ENCODE data around the gene SLC44A3.
A peak's percentile ranks its signal among the peaks of the same experiment; 100 is the strongest.

Gene SLC44A3

DNA sequence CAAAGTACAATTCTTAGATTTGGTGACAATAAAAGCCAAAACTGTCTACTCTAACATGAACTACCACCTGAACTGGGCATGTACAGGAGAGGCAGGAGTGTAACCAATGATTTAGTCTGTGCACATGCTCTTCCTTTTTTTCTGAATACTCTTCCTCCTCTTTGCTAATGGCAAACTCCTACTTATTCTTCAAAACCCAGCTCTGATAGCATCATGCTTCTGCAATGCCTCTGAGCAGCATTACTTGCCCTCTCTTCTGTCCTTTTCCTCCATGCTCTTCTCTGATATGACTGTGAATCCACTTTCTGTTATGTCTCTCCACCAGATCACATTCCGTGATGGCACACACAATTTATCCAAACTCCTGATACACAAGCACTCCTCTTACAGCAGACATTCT is 75.4 kb downstream of the SLC44A3 start:
- peaks cover 33 to 59% (median 44%) of the 10 kb centered on the region in 5 donors for H3K36me3 ChIP-seq (ENCODE audit: control insufficient read depth in 5 of 5, insufficient read depth in 5 of 5, low read length in 5 of 5)

DNA sequence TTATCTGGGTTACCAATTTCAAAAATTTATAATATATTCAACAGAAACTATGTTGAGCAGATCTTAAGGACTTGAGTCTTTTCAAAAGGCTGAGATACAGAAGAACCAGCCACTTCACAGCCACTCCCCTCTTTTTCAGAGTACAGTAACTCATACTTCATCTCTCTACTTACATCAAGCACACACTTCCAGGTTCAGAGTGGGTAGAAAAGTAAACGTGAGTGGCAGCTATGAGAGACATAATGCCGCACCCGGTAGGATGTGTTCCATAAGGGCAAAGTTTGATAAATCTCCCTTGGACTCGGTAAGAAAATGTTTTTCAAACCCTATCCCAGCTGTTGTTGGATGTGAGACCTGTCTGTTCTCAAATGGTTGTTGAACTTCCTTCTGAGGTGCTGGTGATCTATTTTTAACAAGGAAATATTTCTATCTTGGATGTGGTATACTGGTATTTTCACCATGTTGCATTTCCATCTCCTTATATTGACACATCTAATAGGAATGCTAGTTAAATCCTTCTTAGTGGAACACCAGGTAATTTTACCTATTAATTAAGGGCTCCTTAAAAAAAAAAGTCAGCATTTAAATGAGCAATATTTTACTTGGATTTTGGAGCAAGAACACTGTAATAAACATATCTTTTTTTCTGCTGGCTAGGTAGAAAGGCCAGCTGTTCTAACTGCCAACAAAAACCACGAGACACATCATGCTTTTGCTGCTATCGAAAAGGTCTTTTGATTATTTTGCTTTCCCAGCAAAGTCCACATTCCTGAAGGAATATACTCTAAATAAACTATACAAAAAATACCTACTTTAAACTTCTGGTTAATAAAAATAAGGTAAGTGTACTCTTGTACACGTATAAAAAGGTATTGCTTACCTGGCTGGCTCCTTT is 78.6 kb downstream of the SLC44A3 start:
- Histone ChIP-seq H3K27me3 (ENCODE audit: control insufficient read depth in 5 of 5, insufficient read depth in 4 of 5, low read length in 5 of 5) (no peaks in the 10 kb centered on the region), H3K36me3 (ENCODE audit: control insufficient read depth in 5 of 5, insufficient read depth in 5 of 5, low read length in 5 of 5) (peaks cover 43 to 75% (median 49%) of the 10 kb centered on the region in 5 donors), H3K9ac (ENCODE audit: low read length in 5 of 5) (no peak overlapping the region), H3K4me3 (ENCODE audit: low read depth in 1 of 5, low read length in 5 of 5) (no peak overlapping the region), H3K9me3 (ENCODE audit: control insufficient read depth in 5 of 5, low read length in 5 of 5) (no peaks in the 10 kb centered on the region), H3K27ac (ENCODE audit: low read depth, low read length) (peak overlapping the region; percentile 50), H3K4me1 (ENCODE audit: control insufficient read depth in 5 of 5, insufficient read depth in 5 of 5, low read length in 5 of 5) (peaks cover 0 to 13% (median 0%) of the 10 kb centered on the region in 5 donors)

More for the DNA sequence above, 75.4 kb downstream of the SLC44A3 start:
- peaks cover 0 to 12% (median 0%) of the 10 kb centered on the region in 5 donors for H3K4me1 ChIP-seq (ENCODE audit: control insufficient read depth in 5 of 5, insufficient read depth in 5 of 5, low read length in 5 of 5)
- no peak overlapping the region for H3K9ac ChIP-seq (ENCODE audit: low read length in 5 of 5)
- H3K27ac ChIP-seq (ENCODE audit: low read depth, low read length) = no peak overlapping the region
- H3K27me3 ChIP-seq (ENCODE audit: control insufficient read depth in 5 of 5, insufficient read depth in 4 of 5, low read length in 5 of 5) = no peaks in the 10 kb centered on the region
- H3K4me3 ChIP-seq (ENCODE audit: low read depth in 1 of 5, low read length in 5 of 5) = no peak overlapping the region
- no peaks in the 10 kb centered on the region for H3K9me3 ChIP-seq (ENCODE audit: control insufficient read depth in 5 of 5, low read length in 5 of 5)

DNA sequence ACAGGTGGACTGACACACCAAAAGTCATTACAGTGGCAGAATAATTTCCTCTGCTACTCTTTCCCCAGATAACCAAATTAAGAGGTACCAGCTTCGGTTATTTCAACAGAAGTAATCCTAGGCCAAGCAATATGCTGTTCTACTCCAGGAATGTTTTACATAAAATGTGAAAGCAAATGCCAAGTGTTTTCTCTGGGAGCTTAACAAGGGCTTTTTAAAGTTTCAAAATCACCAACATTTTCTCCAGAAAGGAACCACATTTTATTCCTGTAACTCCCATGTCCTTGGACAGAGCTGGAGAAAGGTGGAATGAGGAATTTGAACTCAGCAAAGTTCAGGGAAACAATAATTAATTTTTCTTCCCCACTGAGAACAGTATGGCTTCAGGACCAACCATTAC is 79.6 kb downstream of the SLC44A3 start:
- Histone ChIP-seq H3K4me1 (ENCODE audit: control insufficient read depth in 5 of 5, insufficient read depth in 5 of 5, low read length in 5 of 5) (peaks cover 0 to 17% (median 0%) of the 10 kb centered on the region in 5 donors), H3K9me3 (ENCODE audit: control insufficient read depth in 5 of 5, low read length in 5 of 5) (no peaks in the 10 kb centered on the region), H3K27me3 (ENCODE audit: control insufficient read depth in 5 of 5, insufficient read depth in 4 of 5, low read length in 5 of 5) (no peaks in the 10 kb centered on the region), H3K27ac (ENCODE audit: low read depth, low read length) (peak overlapping the region; percentile 11), H3K4me3 (ENCODE audit: low read depth in 1 of 5, low read length in 5 of 5) (no peak overlapping the region), H3K36me3 (ENCODE audit: control insufficient read depth in 5 of 5, insufficient read depth in 5 of 5, low read length in 5 of 5) (peaks cover 43 to 75% (median 49%) of the 10 kb centered on the region in 5 donors), H3K9ac (ENCODE audit: low read length in 5 of 5) (peak overlapping the region in 1 of 5 donors; percentile 22)

DNA sequence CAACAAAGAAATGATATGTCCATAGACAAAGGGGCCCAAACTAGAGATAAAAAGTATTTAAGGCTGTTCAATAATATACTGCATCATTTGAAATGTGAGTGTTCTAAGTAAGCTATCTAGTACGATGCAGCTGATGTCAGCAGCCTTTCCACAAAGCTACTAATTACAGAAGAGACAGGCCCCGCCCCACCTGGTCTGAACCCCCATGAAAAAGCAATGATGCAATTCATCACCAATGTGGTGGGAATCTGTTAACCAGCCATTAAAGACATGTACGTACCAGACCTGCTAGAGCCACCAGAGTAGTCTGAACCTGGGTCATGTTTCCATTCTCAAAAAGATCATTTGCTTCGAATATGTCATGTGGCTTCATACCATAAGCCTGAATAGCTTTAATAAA is 81.7 kb downstream of the SLC44A3 start:
- peaks cover 0 to 26% (median 9%) of the 10 kb centered on the region in 5 donors for H3K4me1 ChIP-seq (ENCODE audit: control insufficient read depth in 5 of 5, insufficient read depth in 5 of 5, low read length in 5 of 5)
- H3K27me3 ChIP-seq (ENCODE audit: control insufficient read depth in 5 of 5, insufficient read depth in 4 of 5, low read length in 5 of 5) = no peaks in the 10 kb centered on the region
- no peaks in the 10 kb centered on the region for H3K9me3 ChIP-seq (ENCODE audit: control insufficient read depth in 5 of 5, low read length in 5 of 5)

DNA sequence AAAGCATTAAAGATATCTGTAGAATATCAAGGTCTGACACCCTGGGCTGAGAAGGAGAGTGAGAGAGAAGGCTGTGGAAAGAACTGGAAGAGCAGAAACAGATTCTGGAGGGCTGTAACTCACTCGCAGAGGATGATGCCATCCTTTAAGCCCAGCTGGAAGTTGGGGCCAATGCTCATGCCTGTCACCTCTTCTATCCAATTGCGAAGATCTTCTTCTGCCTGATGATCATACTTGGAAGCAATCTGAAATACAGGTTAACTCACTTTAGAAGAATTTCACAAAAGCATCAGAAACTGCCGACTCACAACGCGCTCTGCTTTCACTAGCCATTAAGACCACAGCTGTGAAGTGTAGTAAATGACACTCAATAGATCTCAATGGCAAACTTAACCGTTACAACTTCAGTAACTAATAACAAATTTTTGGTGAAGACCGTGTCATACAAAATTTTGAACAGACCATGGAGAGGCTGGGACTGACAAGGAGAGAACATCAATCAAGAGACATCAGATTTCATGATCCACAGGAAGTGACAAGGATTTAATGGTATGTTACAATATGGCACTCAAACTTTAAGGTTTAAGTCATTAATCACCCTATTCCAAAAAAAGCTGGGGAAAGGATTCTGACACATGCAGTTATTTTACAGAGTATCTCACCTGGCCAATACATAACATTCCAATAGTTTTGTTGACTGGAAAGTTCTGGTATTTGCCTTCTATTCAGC is 83.3 kb downstream of the SLC44A3 start:
- Histone ChIP-seq H3K27me3 (ENCODE audit: control insufficient read depth in 5 of 5, insufficient read depth in 4 of 5, low read length in 5 of 5) (no peaks in the 10 kb centered on the region), H3K4me1 (ENCODE audit: control insufficient read depth in 5 of 5, insufficient read depth in 5 of 5, low read length in 5 of 5) (peaks cover 0 to 32% (median 13%) of the 10 kb centered on the region in 5 donors), H3K27ac (ENCODE audit: low read depth, low read length) (no peak overlapping the region), H3K36me3 (ENCODE audit: control insufficient read depth in 5 of 5, insufficient read depth in 5 of 5, low read length in 5 of 5) (peaks cover 17 to 46% (median 22%) of the 10 kb centered on the region in 5 donors), H3K9ac (ENCODE audit: low read length in 5 of 5) (no peak overlapping the region), H3K4me3 (ENCODE audit: low read depth in 1 of 5, low read length in 5 of 5) (no peak overlapping the region), H3K9me3 (ENCODE audit: control insufficient read depth in 5 of 5, low read length in 5 of 5) (no peaks in the 10 kb centered on the region)

More for the DNA sequence above, 81.7 kb downstream of the SLC44A3 start:
- Histone ChIP-seq H3K4me3 (ENCODE audit: low read depth in 1 of 5, low read length in 5 of 5) (no peak overlapping the region), H3K36me3 (ENCODE audit: control insufficient read depth in 5 of 5, insufficient read depth in 5 of 5, low read length in 5 of 5) (peaks cover 30 to 58% (median 33%) of the 10 kb centered on the region in 5 donors), H3K9ac (ENCODE audit: low read length in 5 of 5) (no peak overlapping the region), H3K27ac (ENCODE audit: low read depth, low read length) (no peak overlapping the region)

DNA sequence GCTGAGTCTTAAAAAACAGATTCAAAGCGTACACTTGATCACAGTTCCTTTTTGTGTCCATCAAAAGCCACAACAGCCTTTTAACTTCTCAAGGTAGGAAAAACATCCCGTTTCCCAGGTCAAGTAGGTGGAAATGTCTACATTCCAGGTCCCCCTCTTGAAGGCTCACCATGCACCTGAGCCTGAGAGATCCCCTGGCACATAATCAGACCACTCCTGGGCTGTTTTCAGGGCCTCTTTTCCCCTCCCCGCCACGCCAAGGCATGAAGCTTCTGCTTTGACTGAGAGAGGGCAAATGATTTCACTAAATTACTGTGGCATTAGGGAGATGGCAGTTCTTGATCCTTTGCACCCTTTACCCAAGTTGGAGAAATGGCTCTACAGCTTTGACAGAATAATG is 85.0 kb downstream of the SLC44A3 start:
- Histone ChIP-seq H3K4me3 (ENCODE audit: low read depth in 1 of 5, low read length in 5 of 5) (no peak overlapping the region), H3K4me1 (ENCODE audit: control insufficient read depth in 5 of 5, insufficient read depth in 5 of 5, low read length in 5 of 5) (peaks cover 0 to 28% (median 11%) of the 10 kb centered on the region in 5 donors), H3K36me3 (ENCODE audit: control insufficient read depth in 5 of 5, insufficient read depth in 5 of 5, low read length in 5 of 5) (peaks cover 12 to 32% (median 16%) of the 10 kb centered on the region in 5 donors), H3K9me3 (ENCODE audit: control insufficient read depth in 5 of 5, low read length in 5 of 5) (no peaks in the 10 kb centered on the region), H3K9ac (ENCODE audit: low read length in 5 of 5) (no peak overlapping the region), H3K27me3 (ENCODE audit: control insufficient read depth in 5 of 5, insufficient read depth in 4 of 5, low read length in 5 of 5) (no peaks in the 10 kb centered on the region), H3K27ac (ENCODE audit: low read depth, low read length) (no peak overlapping the region)

DNA sequence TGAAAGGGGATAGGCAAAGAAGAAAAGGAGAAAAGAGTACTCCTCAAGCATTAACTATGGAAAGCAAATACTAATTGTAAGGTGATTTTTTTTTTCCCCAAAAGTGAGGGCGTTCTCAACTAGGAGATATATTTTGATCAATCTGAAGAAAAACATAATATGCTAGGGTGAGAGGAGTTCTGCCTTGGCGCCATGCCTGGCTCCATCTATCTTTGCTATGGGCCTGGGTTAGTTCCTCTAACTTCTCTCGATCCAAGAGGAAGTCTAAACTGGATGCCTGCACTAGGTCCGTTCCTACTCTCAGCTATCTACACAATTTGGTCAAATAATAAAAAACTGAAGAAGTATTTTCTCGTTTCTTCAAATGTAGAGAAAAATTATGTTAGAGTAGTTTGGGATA is 86.2 kb downstream of the SLC44A3 start:
- Histone ChIP-seq H3K36me3 (ENCODE audit: control insufficient read depth in 5 of 5, insufficient read depth in 5 of 5, low read length in 5 of 5) (peaks cover 7 to 23% (median 10%) of the 10 kb centered on the region in 5 donors), H3K27me3 (ENCODE audit: control insufficient read depth in 5 of 5, insufficient read depth in 4 of 5, low read length in 5 of 5) (no peaks in the 10 kb centered on the region), H3K4me1 (ENCODE audit: control insufficient read depth in 5 of 5, insufficient read depth in 5 of 5, low read length in 5 of 5) (peaks cover 0 to 27% (median 11%) of the 10 kb centered on the region in 5 donors), H3K4me3 (ENCODE audit: low read depth in 1 of 5, low read length in 5 of 5) (no peak overlapping the region), H3K9ac (ENCODE audit: low read length in 5 of 5) (no peak overlapping the region), H3K27ac (ENCODE audit: low read depth, low read length) (no peak overlapping the region), H3K9me3 (ENCODE audit: control insufficient read depth in 5 of 5, low read length in 5 of 5) (no peaks in the 10 kb centered on the region)

DNA sequence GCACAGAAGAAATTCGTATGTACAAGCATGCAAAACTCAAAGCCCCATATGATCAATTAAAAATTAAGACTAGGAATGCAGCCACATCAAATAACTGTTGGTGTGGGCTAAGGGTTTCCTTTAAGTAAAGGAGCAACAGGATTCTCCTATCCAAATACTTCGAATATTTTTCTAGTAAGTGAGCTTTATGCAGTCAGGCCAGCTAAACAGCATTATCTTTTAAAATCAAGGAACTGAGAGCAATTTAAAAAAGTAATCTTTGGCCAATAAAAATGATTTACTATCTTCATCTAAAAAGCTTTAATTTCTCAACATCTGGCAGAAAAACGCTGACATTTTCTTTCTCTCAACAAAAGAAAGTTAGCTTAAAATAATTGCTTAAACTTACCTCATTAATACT is 87.0 kb downstream of the SLC44A3 start:
- Histone ChIP-seq H3K27me3 (ENCODE audit: control insufficient read depth in 5 of 5, insufficient read depth in 4 of 5, low read length in 5 of 5) (no peaks in the 10 kb centered on the region), H3K9me3 (ENCODE audit: control insufficient read depth in 5 of 5, low read length in 5 of 5) (no peaks in the 10 kb centered on the region), H3K9ac (ENCODE audit: low read length in 5 of 5) (peak overlapping the region in 1 of 5 donors; percentile 32), H3K4me1 (ENCODE audit: control insufficient read depth in 5 of 5, insufficient read depth in 5 of 5, low read length in 5 of 5) (peaks cover 0 to 29% (median 13%) of the 10 kb centered on the region in 5 donors), H3K36me3 (ENCODE audit: control insufficient read depth in 5 of 5, insufficient read depth in 5 of 5, low read length in 5 of 5) (peaks cover 2 to 16% (median 10%) of the 10 kb centered on the region in 5 donors), H3K4me3 (ENCODE audit: low read depth in 1 of 5, low read length in 5 of 5) (no peak overlapping the region), H3K27ac (ENCODE audit: low read depth, low read length) (no peak overlapping the region)

DNA sequence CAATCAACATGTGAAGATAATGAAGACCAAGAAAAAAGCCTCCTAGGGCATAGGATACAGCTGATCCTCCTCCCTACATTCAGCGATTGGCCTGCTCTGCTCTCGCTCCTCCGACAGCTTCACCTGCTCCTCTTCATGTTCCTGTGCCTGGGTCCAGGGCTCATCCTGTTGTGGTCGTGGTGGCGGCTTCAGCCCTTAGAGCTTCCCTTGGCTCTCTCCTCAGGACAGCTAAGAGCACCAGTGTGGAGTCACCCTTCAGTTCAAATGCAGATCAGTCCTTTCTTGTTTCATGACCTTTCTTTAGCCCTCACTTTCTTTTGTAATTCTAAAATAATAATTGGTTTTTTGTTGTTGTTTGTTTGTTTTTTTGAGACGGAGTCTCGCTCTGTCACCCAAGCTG is 88.0 kb downstream of the SLC44A3 start:
- Histone ChIP-seq H3K27me3 (ENCODE audit: control insufficient read depth in 5 of 5, insufficient read depth in 4 of 5, low read length in 5 of 5) (no peaks in the 10 kb centered on the region), H3K4me3 (ENCODE audit: low read depth in 1 of 5, low read length in 5 of 5) (no peak overlapping the region), H3K9ac (ENCODE audit: low read length in 5 of 5) (peak overlapping the region in 1 of 5 donors; percentile 20), H3K4me1 (ENCODE audit: control insufficient read depth in 5 of 5, insufficient read depth in 5 of 5, low read length in 5 of 5) (peaks cover 2 to 40% (median 23%) of the 10 kb centered on the region in 5 donors), H3K27ac (ENCODE audit: low read depth, low read length) (no peak overlapping the region), H3K9me3 (ENCODE audit: control insufficient read depth in 5 of 5, low read length in 5 of 5) (no peaks in the 10 kb centered on the region), H3K36me3 (ENCODE audit: control insufficient read depth in 5 of 5, insufficient read depth in 5 of 5, low read length in 5 of 5) (peaks cover 0 to 6% (median 4%) of the 10 kb centered on the region in 5 donors)

DNA sequence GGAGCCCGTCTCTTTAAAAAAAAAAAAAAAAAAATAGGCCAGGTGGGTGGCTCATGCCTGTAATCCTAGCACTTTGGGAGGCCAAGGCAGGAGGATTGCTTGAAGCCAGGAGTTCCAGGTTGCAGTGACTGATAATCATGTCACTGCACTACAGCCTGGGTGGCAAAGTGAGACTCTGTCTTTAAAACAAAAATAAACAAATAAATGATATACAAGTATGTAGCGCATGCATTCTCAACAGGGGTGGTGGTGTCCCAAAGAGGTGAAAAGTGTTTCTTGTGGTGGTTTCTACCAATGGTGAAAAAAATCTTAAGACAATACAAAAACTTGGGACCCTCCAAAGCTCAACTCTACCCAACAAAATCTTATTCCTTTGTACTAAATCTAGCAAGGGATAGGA is 88.8 kb downstream of the SLC44A3 start:
- H3K36me3 ChIP-seq (ENCODE audit: control insufficient read depth in 5 of 5, insufficient read depth in 5 of 5, low read length in 5 of 5) = peaks cover 0 to 5% (median 4%) of the 10 kb centered on the region in 5 donors
- H3K9me3 ChIP-seq (ENCODE audit: control insufficient read depth in 5 of 5, low read length in 5 of 5) = no peaks in the 10 kb centered on the region
- no peaks in the 10 kb centered on the region for H3K27me3 ChIP-seq (ENCODE audit: control insufficient read depth in 5 of 5, insufficient read depth in 4 of 5, low read length in 5 of 5)
- no peak overlapping the region for H3K27ac ChIP-seq (ENCODE audit: low read depth, low read length)
- no peak overlapping the region for H3K9ac ChIP-seq (ENCODE audit: low read length in 5 of 5)
- H3K4me1 ChIP-seq (ENCODE audit: control insufficient read depth in 5 of 5, insufficient read depth in 5 of 5, low read length in 5 of 5) = peaks cover 2 to 48% (median 30%) of the 10 kb centered on the region in 5 donors
- no peak overlapping the region for H3K4me3 ChIP-seq (ENCODE audit: low read depth in 1 of 5, low read length in 5 of 5)

Measured in subcutaneous abdominal adipose tissue (tissue), 5 donors.